OCI-LY3 (cell line): Measurements from ENCODE around the gene HOXB9.

Experiments used
- EZH2phosphoT487 ChIP-seq: fragments of 200-600 bp; shearing (Covaris generic); IDR thresholded peaks from 2 replicates; pipeline ENCODE4 v1.6.1; 2018; ENCODE audit warnings: antibody characterized with exemption, mixed run types, low read depth
- TF ChIP-seq, protein P1 (sequence below): fragments of 200-600, 300-600 bp; sonication (generic); IDR thresholded peaks from 2 replicates; pipeline ENCODE4 v1.5.1; 2014; ENCODE audit warnings: antibody characterized with exemption, low read length, low read depth

DNA sequence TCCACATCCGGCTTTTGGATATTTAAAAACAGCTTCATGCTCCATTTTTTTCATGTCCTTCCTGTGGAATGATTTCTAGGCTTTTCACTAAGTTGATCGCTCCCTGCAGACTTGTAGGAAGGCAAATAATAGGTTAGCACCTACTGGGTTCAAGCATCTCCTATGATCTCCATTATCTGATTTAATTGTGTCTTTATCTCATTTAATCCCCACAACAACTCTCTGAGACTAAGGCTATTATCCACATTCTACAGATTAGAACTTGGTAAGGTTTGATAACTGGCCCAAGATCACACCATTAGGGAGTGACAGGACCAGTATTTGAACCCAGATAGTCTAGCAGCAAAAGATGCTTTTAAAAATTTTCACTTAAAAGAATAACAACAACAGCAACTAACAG lies 46.2 kb upstream of the HOXB9 start:
- TF ChIP-seq, protein P1, sequence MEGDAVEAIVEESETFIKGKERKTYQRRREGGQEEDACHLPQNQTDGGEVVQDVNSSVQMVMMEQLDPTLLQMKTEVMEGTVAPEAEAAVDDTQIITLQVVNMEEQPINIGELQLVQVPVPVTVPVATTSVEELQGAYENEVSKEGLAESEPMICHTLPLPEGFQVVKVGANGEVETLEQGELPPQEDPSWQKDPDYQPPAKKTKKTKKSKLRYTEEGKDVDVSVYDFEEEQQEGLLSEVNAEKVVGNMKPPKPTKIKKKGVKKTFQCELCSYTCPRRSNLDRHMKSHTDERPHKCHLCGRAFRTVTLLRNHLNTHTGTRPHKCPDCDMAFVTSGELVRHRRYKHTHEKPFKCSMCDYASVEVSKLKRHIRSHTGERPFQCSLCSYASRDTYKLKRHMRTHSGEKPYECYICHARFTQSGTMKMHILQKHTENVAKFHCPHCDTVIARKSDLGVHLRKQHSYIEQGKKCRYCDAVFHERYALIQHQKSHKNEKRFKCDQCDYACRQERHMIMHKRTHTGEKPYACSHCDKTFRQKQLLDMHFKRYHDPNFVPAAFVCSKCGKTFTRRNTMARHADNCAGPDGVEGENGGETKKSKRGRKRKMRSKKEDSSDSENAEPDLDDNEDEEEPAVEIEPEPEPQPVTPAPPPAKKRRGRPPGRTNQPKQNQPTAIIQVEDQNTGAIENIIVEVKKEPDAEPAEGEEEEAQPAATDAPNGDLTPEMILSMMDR, result no peak
- no peak for TF ChIP-seq EZH2phosphoT487
